Activated CD4-positive, CD25-positive, alpha-beta regulatory T cell (primary cell): ENCODE results near the gene FOXS1.
"Not testable (repeated sequence)": the region's sequence is repeated elsewhere in the genome, so short reads cannot be mapped to it uniquely, and the experiment has no call there.

Experiments
- DNase-seq, 4 experiments: peaks; one replicate each; lab custom pipeline; 2025; lab: John Stamatoyannopoulos, UW

FOXS1 gene

DNA sequence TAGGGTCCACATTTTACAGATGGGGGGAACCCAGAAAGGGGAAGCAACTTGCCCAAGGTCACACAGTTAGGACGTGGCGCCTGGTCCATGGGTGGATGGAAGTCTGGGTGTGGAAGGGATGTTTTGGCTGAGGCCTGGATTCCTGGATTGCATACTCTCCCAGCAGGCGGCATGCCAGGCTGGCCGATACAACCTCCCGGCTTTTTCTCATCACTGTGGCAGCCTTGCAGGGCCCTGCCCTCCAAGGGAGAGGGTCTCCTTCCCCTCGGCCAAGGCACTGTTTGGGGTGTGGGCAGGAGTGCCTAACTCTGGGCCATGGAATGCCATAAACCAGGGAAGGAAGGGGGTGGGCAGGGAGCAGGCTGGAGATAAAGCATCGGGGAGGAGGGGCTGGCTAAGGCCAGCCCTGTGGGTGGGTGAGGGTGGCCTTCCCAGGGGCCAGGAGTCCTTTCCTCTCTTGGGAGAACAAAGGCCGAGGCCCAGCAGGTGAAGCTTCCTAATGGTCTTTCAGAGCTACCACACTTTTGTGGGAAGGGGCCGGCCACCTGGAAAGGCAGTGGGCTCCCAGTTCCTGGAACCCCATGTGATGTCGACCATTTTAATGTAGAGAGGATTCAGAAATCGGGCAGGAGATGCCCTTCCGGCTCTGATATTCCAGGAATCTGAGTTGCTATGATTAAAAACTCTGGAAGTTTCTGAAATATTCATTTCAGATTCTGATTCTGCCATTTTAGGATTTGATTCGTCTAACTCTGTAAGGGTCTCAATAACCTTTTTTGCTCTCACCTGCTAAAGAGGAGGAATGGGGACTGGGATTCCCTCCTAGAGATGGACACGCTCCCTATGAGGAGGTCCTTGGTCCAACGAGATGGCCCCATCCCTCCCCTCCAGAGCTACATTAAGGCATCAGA, 4.2 kb downstream of the FOXS1 start:
- DNase-seq: no peak

DNA sequence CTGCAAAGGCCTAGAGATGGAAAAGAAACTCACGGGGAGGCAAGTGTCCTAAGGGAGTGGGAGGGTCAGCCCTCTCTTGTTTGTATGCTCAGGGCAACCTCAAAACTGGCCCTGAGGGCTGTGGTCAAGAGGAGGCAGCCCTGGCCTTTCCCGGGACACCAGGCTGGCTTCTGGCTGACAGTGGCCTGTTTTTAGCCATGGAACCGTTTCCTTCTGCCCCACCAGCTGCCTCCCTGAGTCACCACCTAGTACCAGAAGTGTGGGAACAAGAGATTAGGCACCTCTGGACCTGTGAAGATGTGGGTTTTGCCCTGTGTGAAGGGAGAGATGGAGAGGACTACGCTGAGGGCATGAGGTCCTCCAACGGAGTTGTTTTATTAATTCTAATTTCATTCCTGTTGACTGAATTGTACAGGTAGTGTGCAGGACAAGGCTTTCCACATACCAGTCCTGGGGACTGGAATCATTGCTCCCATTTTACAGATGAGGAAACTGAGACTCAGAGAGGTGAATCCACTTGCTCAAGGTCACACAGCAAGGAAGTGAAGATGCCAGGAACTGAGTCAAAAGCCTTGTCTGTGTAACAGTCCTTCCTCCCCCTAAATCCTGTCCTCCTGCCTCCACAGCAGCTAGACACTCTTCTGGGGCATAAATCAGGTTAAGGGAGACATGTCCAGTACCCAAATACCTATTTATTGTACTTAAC, 5.5 kb downstream of the FOXS1 start:
- no peak for DNase-seq

DNA sequence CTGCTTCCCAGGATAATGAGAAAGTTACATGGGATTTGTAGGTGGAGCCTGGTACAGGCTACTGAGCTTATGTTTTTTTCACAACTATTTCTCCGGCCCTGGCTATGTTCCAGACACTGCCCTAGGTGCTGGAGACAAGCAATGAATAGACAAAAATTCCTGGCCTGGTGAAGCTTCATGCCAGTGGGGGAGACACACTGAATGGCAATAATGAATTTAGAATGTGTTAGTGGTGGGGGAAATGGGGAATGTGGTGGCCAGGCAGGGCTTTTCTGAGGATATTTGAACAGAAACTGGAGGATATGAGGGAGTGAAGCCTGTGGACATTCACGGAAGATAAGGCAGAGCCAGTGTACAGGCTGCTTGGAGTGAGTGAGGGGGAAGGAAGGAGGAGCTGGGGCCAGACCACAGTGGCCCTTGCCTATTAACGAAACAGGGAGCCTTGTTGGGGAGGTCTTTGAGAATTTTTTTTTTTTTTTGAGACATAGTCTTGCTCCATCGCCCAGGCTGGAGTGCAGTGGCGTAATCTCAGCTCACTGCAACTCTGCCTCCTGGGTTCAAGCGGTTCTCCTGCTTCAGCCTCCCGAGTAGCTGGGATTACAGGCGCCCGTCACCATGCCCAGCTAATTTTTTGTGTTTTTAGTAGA, 6.6 kb downstream of the FOXS1 start:
- DNase-seq: no peak

DNA sequence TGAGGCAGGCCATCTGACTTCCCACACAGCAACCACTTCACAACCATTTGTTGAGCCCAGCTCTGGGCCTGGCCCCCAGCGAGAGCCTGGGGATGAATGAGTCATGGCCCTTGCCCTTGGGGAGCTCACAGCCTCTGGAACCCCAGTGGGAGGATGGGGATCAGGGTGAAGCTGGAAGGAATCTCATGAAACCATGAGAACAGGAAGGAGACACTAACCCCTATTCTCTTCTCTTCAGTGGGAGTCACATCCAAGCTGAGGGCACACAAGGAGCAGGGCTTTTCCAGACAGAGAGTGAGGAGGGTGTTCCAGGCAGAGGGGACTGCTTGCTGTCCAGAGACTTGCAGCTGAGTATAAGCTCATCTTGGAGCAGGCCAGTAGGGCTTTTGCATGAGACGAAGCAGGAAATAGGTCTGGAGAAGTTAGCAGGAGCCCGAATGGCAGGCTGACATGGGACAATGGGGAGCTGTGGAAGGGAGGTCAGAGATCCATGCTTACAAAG, 7.5 kb downstream of the FOXS1 start:
- no peak for DNase-seq

DNA sequence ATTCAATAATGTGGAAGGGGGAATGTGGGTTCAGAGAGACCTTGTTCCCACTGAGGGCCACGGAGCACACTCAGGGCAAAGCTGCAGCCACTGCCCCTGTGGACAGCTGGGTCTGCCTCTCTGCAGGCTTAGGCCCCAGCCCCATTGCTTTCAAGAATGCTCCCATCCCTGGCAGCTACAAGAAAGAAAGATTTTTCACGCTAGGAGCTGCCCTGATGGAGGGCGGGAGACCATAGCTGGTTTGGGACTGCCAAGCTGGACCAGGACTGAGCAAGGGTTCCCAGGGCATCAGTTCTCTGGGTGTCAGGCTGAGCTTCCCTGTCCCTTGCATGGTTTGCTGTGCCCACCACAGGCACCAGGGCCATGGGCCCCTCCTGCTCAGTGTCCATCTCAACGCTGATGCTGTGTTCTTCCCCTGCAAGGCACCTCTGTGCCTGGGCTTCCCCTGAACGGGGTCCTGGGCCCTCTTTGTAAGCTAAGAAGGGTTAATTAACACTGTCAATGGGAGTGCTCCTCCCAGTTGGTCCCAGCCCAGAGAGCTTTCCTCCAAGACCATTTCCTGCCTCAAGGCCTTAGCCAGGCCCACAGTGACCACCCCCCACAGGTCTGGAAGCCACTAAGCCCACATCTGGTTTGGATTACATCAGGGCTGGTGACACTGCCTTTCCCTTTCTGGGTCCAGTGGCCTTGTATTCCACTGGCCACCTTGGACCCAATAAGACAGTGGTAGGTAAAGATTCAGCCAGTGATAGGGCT, 8.4 kb downstream of the FOXS1 start:
- no peak for DNase-seq

DNA sequence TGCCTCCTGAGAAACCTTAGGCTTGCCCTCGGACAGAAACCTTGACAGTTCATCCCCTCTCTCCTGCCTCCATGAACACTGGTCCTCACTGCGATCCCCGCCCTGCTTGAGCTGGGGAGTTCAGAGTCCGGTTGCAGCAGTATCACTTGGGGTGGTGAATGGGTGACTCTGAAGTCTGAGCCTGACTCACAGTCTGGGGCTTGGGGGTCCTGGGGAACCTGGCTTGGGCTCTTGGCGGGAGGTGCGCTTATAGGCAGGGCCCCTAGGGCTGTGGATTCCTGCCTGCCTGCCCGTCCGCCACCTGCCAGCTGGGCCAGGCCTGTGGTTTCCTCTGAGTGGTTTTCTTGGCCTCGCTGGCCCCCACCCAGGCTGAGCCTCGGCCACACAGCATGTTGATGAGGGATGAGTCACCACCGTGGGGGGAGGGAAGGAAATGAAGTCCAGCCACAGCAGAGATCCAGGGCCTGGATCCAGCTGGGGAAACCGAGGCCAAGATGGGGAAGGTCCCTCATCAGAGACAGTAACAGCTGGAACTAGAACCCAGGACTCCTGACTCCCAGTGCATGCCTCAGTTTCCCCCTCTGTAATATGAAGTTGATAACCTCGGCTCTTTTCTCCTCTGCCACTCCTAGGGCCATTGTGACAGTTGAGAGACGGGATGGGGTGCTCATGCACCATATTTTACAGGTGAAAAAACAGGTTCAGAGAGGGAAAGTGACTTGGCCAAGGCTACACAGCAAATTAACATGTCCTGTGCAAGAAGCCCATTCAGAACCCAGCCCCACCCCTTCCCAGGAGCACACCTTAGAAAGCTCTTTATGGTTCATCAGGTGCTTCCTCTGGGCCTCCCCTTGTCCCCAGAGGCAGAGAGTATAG, 9.2 kb downstream of the FOXS1 start:
- DNase-seq: no peak

DNA sequence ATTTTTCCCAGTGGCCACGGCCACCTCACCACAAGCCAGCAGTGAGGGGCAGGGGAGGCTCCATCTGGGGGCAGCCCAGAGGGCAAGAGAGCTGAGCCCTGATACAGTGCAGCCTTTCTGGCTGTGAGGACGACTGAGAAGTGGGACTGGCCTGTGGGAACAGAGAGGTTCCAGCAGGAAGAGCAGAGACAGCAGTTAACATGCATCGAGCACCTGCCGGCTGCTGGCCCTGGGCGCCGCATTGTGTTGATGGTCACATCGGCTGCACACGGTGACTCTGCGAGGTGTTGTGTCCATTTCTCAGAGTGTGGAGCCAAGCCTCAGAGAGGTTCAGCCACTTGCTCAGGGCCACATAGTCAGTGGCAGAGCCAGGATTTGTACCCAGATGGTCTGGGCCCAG, 9.8 kb downstream of the FOXS1 start:
- no peak for DNase-seq

DNA sequence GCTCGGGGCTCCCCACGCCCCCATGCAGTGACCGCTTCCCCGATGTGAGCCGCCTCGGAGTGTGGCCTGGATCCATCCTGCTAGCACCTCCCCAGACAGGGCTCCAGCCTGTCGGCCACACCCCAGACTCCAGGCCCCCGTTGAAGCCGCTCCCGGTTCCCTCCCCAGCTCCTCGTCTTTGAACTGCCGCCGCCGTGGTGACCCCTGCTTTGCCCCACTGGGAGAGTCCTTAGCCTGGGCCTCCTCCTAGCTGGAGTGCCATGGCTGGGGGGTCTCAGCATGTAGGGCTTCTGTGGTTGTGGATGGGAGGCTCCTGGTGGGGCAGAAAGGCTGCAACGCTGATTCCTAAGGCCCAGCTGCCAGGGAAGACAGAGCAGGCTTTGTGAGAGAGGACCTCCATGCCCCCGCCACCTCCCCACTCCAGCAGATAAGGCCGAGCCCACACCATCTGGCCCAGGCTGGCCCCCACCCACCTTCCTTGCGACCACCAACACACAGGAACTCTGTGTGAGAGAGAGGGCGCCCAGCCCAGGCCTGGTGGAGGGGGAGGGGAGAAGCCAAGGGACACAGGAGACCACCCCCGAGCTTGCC, 11.4 kb downstream of the FOXS1 start:
- no peak for DNase-seq

DNA sequence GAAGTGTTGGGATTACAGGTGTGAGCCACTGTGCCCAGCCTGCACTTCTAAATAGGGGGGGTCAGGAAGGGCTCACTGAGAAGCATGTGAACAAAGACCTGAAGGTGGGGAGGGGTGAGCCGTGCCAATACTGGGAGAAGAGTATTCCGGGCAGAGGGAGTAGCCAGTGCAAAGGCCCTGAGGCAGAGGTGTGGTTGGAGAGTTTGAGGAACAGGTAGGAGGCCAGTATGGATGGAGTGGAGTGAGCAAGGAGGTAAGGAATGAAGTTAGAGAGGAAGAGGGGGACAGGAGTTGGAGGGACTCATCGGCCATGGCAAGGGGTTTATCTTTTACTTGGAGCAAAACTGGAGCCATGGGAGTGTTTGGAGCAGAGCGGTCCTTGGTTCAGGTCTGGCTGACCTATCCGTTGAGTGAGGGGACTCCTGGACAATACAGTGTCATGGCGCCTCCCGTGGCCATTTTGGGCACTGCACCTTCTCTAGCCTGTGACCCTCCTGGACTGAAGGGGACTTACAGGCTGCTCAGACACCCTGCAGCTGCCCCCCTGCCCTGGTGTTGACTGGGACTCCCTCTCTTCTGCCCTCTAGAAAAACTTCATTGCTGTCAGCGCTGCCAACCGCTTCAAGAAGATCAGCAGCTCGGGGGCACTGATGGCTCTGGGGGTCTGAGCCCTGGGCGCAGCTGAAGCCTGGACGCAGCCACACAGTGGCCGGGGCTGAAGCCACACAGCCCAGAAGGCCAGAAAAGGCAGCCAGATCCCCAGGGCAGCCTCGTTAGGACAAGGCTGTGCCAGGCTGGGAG, 12.1 kb downstream of the FOXS1 start:
- peak in 3 of 4 experiments; percentile 11 to 66 (median 34) for DNase-seq

DNA sequence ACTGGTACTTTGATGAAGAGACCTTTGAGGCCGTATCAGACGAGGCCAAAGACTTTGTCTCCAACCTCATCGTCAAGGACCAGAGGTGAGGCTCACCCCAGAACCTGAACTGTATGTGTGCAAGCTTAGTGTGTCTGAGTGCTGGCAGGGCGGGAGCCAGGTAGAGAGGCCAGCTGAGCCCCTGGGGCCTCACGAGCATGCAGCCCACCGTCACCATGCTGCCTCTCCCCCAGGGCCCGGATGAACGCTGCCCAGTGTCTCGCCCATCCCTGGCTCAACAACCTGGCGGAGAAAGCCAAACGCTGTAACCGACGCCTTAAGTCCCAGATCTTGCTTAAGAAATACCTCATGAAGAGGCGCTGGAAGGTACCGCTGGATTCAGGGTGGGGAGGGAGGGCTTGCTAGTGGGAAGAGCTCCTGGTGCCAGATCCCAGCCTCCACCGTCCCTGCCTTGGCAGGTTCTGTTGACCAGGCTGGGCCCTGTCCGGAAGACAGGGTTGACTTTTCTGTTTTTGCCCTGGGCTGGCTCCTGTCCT, 13.6 kb downstream of the FOXS1 start:
- DNase-seq: no peak

DNA sequence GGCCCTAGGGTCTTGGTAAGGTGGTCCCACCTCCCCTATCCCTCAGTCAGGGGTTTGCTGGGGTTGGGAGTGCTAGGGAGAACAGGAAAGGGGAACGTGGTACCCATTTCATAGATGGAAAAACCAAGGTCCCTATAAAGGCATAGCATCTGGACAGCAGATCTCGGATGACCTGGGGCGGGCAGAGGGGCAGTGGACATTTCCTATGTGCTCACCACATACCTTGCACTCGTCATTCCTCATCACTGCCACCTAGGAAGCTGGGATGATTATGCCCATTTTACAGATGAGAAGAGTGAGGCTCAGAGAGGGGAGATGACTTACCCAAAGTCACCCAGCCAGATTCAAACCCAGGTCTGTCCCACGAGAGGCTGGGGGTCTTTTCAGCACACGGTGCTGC, 14.2 kb downstream of the FOXS1 start:
- no peak for DNase-seq

DNA sequence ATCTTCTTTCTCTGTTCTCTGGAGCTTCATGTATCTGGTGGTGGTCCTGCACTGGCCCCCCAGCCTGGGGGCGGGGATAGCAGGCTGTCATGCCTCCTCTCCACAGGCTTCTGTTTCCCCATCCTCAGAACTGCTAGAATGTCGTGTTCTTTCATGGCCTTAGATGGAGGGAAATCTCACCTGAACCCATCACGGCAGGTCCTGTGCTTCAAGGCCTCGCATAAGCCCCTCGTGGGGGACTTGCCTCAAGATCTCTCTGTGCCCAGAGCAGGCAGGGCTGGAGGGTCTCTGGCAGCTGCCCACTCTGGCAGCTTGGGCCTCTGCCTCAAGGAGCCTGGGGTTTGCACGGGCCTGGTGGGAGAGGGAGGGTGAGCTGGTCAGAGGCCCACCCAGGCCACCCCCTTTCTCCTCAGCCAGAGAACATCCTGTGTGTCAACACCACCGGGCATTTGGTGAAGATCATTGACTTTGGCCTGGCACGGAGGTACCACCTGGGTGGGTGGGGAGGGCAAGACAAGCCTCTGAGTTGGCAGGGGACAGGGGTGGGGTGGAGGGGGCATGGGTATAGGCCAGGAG, 14.9 kb downstream of the FOXS1 start:
- no peak for DNase-seq

DNA sequence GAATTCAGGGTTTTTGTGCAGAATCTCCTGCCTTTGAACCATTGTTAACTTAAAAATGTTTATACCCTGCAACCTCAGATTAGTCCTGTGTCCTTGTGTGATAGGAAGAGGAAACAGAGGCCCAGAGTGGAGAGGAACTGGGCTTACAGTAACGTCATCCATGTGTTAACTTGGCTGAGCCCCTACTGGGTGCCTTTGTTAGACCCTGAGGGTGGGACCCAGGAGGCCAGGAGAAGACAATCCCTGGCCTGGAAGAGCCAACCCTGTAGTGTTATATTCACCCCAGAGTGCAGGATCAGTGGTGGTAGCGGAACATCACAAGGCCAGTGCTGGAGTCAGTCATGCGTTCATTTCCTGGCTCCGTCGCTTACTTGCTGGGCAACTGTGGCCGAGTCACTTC, 15.7 kb downstream of the FOXS1 start:
- DNase-seq: no peak

DNA sequence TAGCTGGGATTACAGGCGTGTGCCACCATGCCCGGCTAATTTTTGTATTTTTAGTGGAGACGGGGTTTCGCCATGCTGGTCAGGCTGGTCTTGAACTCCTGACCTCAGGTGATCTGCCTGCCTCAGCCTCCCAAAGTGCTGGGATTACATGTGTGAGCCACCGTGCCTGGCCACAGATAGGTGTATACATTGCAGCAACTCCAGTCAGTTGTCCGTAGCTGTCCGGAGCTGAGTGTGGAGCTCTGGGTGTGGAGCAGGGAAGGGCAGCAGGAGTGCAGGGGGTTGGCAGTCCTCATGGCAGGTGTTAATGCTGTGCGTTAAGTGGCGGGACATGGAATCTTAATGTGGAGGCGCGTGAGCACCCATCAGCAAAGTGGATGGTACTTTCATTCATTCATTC, 17.4 kb downstream of the FOXS1 start:
- DNase-seq: not testable (repeated sequence)

DNA sequence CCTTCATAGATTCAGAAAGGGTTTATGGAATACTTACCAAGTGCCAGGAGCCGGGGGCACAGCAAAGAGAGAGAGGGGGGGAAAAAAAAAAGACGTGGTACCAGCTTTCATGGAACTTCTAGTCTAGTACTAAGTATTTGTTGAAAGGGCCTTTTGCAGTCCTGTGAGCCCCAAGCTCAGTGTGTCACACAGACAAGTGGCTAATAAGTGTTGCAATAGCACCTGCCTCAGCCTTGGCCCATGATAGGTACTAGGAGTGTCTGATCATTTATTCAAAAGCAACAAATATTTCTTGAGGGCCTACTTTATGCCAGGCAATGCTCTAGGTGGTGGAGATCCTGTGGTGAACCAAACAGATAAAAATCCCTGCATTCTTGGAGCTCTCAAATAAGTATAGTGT, 18.3 kb downstream of the FOXS1 start:
- no peak for DNase-seq

DNA sequence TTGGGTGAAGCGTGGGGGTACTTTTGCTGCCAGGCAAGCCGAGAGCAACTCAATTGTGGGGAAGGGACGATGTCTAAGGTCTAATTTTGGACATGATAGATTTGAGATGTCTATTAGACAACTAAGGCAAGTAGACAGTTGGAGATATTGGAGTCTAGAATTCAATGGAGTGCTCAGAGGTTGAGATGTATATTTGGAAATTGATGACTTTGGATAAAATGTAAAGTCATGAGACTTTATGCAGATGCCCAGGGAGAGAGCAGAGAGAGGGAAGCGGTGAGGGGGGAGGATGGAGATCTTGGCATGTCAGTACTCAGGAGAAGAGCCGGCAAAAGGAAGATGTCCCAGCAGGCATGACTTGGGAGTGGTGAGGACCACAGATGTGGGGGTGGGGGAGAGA, 19.3 kb downstream of the FOXS1 start:
- no peak for DNase-seq

DNA sequence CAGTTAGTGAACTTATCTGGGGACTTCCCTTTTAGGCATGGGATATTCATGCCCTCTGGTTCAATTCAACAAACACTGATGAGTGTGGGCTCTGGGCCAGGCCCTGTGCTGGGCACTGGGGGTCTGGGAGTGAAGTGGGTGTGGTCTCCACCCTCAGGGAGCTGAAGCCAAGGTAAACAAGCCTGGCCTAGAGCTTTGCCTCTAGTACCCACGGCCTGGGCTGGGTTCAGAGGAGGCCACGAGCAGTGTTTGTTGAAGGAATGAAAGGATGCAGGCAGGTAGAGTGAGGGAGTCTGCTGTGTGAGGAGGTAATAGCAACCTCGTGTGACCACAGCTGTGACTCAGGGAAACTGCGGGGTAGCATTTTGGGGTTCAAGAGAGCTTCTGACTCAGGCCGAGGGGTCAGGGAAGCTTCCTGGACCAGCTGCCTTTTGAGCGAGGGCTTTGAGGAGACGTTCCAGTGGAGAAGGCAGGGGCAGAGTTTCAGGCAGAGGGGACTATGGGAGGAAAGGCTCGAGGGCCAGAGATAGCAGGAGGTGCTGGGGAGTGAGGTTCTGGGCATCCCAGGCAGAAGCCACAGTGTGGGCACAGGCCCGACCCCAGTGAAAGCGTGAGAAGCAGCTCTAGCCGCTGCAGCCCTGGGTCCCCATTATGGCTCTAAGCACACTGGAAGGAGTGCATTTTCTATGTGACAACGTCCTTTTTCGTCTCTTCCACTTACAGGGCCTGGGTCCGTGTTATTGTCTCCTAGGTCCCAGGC, 20.7 kb downstream of the FOXS1 start:
- no peak for DNase-seq

DNA sequence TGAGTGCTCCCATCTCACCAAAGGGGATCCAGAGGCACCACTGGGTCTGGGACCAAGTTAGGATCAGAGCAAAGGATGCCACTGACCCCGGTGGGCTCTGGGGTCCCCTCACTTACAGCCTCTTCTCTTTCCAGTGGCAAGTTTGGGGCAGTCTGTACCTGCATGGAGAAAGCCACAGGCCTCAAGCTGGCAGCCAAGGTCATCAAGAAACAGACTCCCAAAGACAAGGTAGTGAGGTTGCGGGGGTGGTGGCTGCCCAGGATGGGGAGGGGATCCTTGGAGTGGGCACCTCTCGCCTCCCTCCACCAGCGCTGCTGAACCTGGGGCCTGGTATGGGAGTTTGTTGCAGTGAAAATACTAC, 21.3 kb downstream of the FOXS1 start:
- no peak for DNase-seq
